NCI-H2227 treated with DMSO at 0.1 percent for 48 hours (cell line): ENCODE measurements around the gene GGA1.

Source experiments
- DNase-seq: peaks from one replicate; lab custom pipeline; 2025; lab: John Stamatoyannopoulos, UW

The GGA1 gene

GRCh38 chr22:37674951-37675929 lies 66.6 kb downstream of the GGA1 start, which contains the start of gene LGALS1:
LGALS1 (plus strand) TSS chr22:37675636; CDS start chr22:37675703, 67 bp downstream.
- peak; percentile 19 for DNase-seq

GRCh38 chr22:37675930-37676735 lies 67.5 kb downstream of the GGA1 start:
- no peak for DNase-seq

GRCh38 chr22:37676736-37677492 lies 68.3 kb downstream of the GGA1 start:
- peak; percentile 63 for DNase-seq

GRCh38 chr22:37677493-37677974 lies 68.9 kb downstream of the GGA1 start:
- no peak for DNase-seq

GRCh38 chr22:37678372-37678771 lies 69.7 kb downstream of the GGA1 start:
- DNase-seq: no peak

- DNase-seq: no peak
Observed at GRCh38 chr22:37679670-37680069, 71.0 kb downstream of the GGA1 start.

GRCh38 chr22:37680191-37680851 lies 71.7 kb downstream of the GGA1 start:
- no peak for DNase-seq

GRCh38 chr22:37681001-37681424 lies 72.4 kb downstream of the GGA1 start:
- DNase-seq: no peak

- DNase-seq: no peak
Observed at GRCh38 chr22:37681556-37682049, 73.0 kb downstream of the GGA1 start.
